Neutrophil (primary cell): ENCODE measurements around the gene ENTREP3.

Source experiments
- H3K27ac ChIP-seq: fragments of 200-600 bp; sonication (generic); 2 replicates; pipeline ENCODE4 v1.5.1; 2016; ENCODE audit warnings: mild to moderate bottlenecking, moderate library complexity
- H3K27me3 ChIP-seq: fragments of 200-600 bp; sonication (generic); 2 replicates; pipeline ENCODE4 v1.6.0; 2016; ENCODE audit warnings: mild to moderate bottlenecking
- H3K36me3 ChIP-seq: fragments of 200-600 bp; sonication (generic); 2 replicates; pipeline ENCODE4 v1.5.1; 2017
- H3K4me1 ChIP-seq, 2 experiments: fragments of 200-600 bp in 1 of 2; sonication (generic) in 1 of 2; 1 replicate in 1 of 2; 2 replicates in 1 of 2; pipeline versions ENCODE4 v1.5.1 to v1.6.1; 2013 to 2016; ENCODE audit warnings: low read depth in 1 of 2, low read length in 1 of 2, mild to moderate bottlenecking in 1 of 2, moderate library complexity in 1 of 2; ENCODE audit not compliant: control insufficient read depth in 1 of 2, insufficient read depth in 1 of 2
- H3K4me3 ChIP-seq, 2 experiments: fragments of 200-600 bp in 1 of 2; sonication (generic) in 1 of 2; 1 replicate in 1 of 2; 2 replicates in 1 of 2; pipeline ENCODE4 v1.5.1; 2013 to 2016; ENCODE audit warnings: low read depth in 1 of 2, low read length in 1 of 2, mild to moderate bottlenecking in 1 of 2, moderate library complexity in 1 of 2
- H3K9me3 ChIP-seq: fragments of 200-600 bp; sonication (generic); 2 replicates; pipeline ENCODE4 v1.5.1; 2016
- TF ChIP-seq, protein P1 (sequence below): fragments of 200-600 bp; sonication (generic); IDR thresholded peaks from 2 replicates; pipeline ENCODE4 v1.5.1; 2016; ENCODE audit warnings: antibody characterized with exemption

Gene ENTREP3

GRCh38 chr1:155199792-155200191 lies 55.5 kb downstream of the ENTREP3 start:
- Histone ChIP-seq H3K4me3 (no peak overlapping the region), H3K36me3 (peaks cover 15% of the 10 kb centered on the region), H3K27me3 (peaks cover 13% of the 10 kb centered on the region), H3K9me3 (no peaks in the 10 kb centered on the region), H3K27ac (no peak overlapping the region), H3K4me1 (peaks cover 2 to 5% of the 10 kb centered on the region in 2 experiments)
- TF ChIP-seq, protein P1, sequence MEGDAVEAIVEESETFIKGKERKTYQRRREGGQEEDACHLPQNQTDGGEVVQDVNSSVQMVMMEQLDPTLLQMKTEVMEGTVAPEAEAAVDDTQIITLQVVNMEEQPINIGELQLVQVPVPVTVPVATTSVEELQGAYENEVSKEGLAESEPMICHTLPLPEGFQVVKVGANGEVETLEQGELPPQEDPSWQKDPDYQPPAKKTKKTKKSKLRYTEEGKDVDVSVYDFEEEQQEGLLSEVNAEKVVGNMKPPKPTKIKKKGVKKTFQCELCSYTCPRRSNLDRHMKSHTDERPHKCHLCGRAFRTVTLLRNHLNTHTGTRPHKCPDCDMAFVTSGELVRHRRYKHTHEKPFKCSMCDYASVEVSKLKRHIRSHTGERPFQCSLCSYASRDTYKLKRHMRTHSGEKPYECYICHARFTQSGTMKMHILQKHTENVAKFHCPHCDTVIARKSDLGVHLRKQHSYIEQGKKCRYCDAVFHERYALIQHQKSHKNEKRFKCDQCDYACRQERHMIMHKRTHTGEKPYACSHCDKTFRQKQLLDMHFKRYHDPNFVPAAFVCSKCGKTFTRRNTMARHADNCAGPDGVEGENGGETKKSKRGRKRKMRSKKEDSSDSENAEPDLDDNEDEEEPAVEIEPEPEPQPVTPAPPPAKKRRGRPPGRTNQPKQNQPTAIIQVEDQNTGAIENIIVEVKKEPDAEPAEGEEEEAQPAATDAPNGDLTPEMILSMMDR: no peak

GRCh38 chr1:155198547-155198906 lies 56.8 kb downstream of the ENTREP3 start:
- Histone ChIP-seq H3K27ac (no peak overlapping the region), H3K4me3 (no peak overlapping the region), H3K9me3 (no peaks in the 10 kb centered on the region), H3K36me3 (peaks cover 15% of the 10 kb centered on the region), H3K27me3 (peaks cover 26% of the 10 kb centered on the region), H3K4me1 (peaks cover 15 to 18% of the 10 kb centered on the region in 2 experiments)
- TF ChIP-seq, protein P1: no peak

DNA sequence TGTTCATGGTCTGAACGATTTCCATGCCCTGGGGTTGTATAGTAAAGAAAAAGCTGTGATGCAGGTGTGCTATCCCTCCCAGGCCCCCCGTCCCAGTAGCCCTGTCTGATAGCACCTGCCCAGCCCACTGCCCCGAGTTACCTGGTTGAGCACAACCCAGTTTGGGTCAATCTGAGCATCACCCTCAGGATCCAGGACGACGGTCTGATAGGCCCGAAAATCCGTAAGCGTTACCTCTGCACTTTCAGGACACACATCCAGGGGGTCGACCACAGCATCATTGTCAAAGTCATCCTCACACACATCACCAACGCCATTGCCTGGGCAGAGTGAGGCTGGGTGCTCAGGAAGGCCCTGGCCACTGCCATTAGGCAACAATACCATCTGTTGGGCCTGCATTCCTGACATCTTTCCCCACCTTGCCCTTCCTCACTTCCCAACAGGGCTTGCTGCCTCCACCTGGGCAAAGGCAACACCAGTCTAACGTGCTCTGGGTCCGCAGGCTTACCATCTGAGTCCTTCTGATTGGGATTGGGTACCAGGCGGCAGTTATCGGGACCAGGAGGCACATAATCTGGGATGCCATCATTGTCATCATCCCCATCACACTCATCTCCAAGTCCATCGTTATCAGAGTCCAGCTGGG lies 57.3 kb downstream of the ENTREP3 start:
- peaks cover 15% of the 10 kb centered on the region for H3K36me3 ChIP-seq
- H3K4me3 ChIP-seq: no peak overlapping the region
- H3K27me3 ChIP-seq: peaks cover 31% of the 10 kb centered on the region
- H3K27ac ChIP-seq: no peak overlapping the region
- no peaks in the 10 kb centered on the region for H3K9me3 ChIP-seq
- TF ChIP-seq, protein P1: no peak
- peaks cover 20 to 23% of the 10 kb centered on the region in 2 experiments for H3K4me1 ChIP-seq
